GM12892 (cell line): ENCODE results near the gene CDK3.

Experiments
- DNase-seq: peaks from one replicate; pipeline ENCODE4 v3.0.0; 2011; ENCODE audit not compliant: insufficient read length
- FAIRE-seq: peaks from 2 replicates; lab custom pipeline; 2011; peaks lifted over from hg19 to GRCh38; lab: Jason Lieb, UNC
- POLR2A ChIP-seq: IDR thresholded peaks from 2 replicates; pipeline ENCODE4 v1.6.1; 2011; ENCODE audit warnings: low read depth, low read length, control low read depth
- POLR2AphosphoS5 ChIP-seq: IDR thresholded peaks from 2 replicates; pipeline ENCODE4 v1.6.1; 2011; ENCODE audit warnings: low read depth, low read length, control low read depth
- TAF1 ChIP-seq: IDR thresholded peaks from 2 replicates; pipeline ENCODE4 v1.6.1; 2011; ENCODE audit warnings: low read depth, mild to moderate bottlenecking, control low read depth, low read length, borderline replicate concordance

CDK3 gene

GRCh38 chr17:75976175-75976848, 24.3 kb upstream of the CDK3 start:
- no peak for TF ChIP-seq POLR2A
- TF ChIP-seq POLR2AphosphoS5, result no peak
- no peak for TF ChIP-seq TAF1
- FAIRE-seq (no peak), DNase-seq (no peak)

GRCh38 chr17:75978938-75979704, 21.5 kb upstream of the CDK3 start, which contains the start of the genes ACOX1 and TEN1:
TSS of gene ACOX1 (minus strand) at chr17:75979166. CDS start at chr17:75979073, 93 bp downstream.
TSS of gene TEN1 (plus strand) at chr17:75979240. CDS start at chr17:75986193, 6,953 bp downstream.
- peak; percentile 97 for TF ChIP-seq TAF1
- peak; percentile 95 for TF ChIP-seq POLR2AphosphoS5
- peak; percentile 89 for TF ChIP-seq POLR2A
- peak; percentile 85 for DNase-seq
- peak; percentile 94 for FAIRE-seq

GRCh38 chr17:75979705-75980187, 20.9 kb upstream of the CDK3 start:
- DNase-seq (no peak), FAIRE-seq (no peak)

GRCh38 chr17:75980188-75981018, 20.3 kb upstream of the CDK3 start:
- no peak for DNase-seq
- no peak for TF ChIP-seq POLR2AphosphoS5
- no peak for FAIRE-seq

More at GRCh38 chr17:75979705-75980187, 20.9 kb upstream of the CDK3 start:
- TF ChIP-seq POLR2AphosphoS5, result peak; percentile 4; the same call in 1 of the 2 replicates
- no peak for TF ChIP-seq TAF1

- FAIRE-seq (no peak), DNase-seq (no peak)
- TF ChIP-seq POLR2AphosphoS5 (no peak), TAF1 (no peak), POLR2A (no peak)
These were observed 19.5 kb upstream of the CDK3 start for GRCh38 chr17:75981019-75981615.

GRCh38 chr17:75983501-75984181, 17.0 kb upstream of the CDK3 start:
- TF ChIP-seq TAF1 (no peak), POLR2A (no peak), POLR2AphosphoS5 (no peak)
- FAIRE-seq, result no peak
- no peak for DNase-seq

GRCh38 chr17:75985986-75986385, 14.7 kb upstream of the CDK3 start:
- TF ChIP-seq TAF1 (no peak), POLR2A (no peak), POLR2AphosphoS5 (no peak)
- DNase-seq (no peak), FAIRE-seq (no peak)

GRCh38 chr17:75987041-75987440, 13.6 kb upstream of the CDK3 start:
- no peak for TF ChIP-seq POLR2A
- no peak for TF ChIP-seq TAF1
- no peak for TF ChIP-seq POLR2AphosphoS5
- DNase-seq, result no peak
- no peak for FAIRE-seq

GRCh38 chr17:75991396-75991795, 9.3 kb upstream of the CDK3 start:
- DNase-seq (no peak), FAIRE-seq (no peak)
- TF ChIP-seq POLR2A (no peak), POLR2AphosphoS5 (no peak), TAF1 (no peak)

- FAIRE-seq (no peak), DNase-seq (no peak)
- TF ChIP-seq POLR2A (no peak), POLR2AphosphoS5 (no peak), TAF1 (no peak)
These were observed 5.8 kb upstream of the CDK3 start for GRCh38 chr17:75994802-75995370.
